Stimulated activated CD4-positive, alpha-beta T cell treated with anti-CD3 and anti-CD28 coated beads, Interleukin-1b, Interleukin-23, amount 100 ng/mL, for 4 hours (primary cell): ENCODE data around the gene MCAT.
"Not testable (repeated sequence)": the region's sequence is repeated elsewhere in the genome, so short reads cannot be mapped to it uniquely, and the experiment has no call there.

Experiments
- DNase-seq, 2 donors: peaks; one replicate each; pipeline ENCODE4 v3.0.0-alpha.2; 2020; ENCODE audit warnings: low read depth in 2 of 2

MCAT gene

DNA sequence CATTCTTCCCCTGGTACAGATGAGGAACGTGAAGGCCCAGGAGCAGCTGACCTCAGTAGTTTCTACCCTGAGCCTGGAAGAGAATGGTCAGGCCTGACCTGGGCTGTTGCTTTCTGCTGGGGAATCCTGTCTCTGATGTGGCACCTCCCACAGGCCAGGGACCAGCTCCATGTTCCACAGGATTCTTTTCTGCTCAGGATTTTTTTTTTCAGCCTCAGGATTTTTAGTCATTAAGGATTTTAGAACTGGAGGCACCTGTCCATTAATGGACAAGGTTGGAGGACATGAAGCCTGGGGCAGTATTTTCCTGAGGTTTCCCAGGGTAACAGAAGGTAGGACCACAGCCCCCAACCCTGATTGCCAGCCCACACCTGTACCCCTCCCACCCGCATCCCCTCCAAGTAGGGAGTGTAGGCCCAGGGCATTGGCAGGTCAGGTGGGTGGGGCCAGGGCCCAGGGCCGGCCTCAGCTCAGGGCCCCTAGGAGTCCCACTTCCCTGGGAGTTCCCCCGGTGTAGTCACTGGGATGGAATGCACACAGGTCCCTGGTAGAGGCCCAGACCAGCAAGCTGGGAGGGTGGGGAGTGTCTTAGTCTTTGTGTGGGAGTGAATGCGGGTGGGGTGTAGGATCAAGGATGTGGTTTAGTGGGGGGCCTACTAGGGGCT lies 16.6 kb downstream of the MCAT start:
- no peak for DNase-seq

DNA sequence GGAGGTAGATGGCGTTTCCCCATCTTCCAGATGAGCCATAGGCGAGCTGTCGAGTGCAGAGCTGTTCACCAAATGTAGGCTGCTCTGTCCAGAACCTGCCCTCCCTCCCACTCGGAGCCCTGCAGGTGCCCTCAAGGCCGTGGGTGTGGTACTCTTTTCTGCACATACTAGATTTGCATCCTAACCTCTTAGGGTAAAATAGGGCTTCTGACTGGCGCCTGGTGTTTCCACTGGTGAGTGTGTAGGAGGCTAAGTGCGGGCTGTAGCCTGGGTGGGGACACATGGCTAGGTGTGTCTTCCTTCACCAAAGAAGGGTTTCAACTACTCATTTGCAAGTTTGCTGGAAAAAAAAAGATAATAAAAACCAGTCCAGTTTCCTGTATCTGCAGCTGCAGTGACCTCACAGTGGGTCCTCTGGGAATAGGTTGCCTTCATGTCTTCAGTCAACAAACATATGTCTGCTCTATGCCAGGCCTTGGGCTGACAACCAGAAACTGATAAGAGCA lies 24.2 kb downstream of the MCAT start:
- DNase-seq = no peak

DNA sequence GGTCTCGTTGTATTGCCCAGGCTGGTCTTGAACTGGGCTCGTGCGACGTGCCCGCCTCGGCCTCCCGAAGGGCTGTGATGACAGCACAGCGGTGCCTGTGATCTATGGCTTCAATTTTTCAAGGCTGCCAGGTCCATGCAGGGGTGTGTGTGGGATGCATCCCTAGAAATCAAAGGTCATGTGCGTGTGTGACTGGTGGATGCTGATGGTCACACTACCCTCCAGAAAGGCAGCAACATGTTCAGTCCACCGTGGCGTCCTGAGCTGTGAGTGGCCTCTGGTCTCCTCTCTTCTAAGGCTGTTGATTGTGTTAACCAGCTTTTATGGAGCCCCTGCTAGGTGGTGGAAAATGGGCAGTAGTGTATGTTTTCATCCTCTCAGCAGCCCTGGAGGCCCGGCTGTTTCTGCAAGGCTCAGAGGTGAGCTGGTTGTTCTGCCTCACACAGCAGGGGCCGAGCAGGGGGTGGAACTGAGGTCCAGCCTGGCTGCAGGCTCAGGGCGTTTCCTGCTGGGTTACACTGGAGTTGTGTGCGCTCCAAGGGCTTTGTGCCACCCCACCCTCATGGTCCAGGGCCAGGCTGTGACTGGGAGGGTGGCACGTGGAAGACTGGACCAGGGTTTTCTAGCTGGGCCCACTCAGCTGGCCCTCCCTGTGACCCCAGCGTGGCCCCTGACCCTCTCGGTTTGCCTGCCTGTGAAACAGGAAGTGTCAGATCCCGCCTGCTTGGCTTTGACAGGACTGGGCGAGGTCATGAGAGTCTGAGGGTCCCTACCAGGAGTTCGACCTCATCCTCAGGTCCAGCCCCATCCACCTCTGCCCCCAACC lies 25.0 kb downstream of the MCAT start:
- DNase-seq = no peak

DNA sequence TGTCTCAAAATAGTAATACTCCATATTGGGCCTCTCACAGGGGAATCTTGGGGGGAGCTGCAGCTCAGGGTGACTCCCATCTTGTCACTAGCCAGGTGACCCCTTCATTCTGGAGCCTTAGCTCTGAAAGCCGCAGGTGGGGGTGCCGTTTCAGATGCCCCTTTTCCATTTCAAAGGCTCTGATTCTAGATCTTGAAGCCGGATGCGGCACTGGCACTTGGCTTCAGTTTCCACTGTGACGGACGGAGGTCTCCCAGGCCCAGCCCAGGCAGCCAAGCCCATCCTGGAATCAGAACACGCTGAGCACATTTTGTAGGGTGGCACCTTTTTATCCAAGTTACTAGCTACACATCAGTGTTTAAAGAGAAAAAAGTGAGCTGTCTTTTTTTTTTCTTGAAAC lies 26.3 kb downstream of the MCAT start:
- DNase-seq = no peak

DNA sequence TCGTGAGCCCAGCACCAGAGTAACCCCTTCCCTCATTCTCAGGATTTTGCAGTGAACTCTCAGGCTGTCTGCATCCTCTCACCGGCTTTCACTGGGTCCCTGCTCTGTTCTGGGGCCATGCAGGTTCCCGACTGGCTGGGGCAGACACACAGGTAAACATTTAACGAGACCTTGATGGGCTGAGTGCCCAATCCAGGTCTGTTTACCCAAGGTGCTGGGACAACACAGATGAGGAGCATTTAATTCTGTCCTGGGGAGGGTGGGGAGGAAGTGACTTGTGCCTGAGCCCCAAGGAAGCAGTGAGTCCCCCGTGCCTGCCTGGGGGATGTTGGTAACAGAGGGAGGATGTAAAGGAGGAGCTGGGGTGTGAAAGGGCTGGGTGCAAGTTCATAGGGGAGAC lies 28.2 kb downstream of the MCAT start:
- no peak for DNase-seq

DNA sequence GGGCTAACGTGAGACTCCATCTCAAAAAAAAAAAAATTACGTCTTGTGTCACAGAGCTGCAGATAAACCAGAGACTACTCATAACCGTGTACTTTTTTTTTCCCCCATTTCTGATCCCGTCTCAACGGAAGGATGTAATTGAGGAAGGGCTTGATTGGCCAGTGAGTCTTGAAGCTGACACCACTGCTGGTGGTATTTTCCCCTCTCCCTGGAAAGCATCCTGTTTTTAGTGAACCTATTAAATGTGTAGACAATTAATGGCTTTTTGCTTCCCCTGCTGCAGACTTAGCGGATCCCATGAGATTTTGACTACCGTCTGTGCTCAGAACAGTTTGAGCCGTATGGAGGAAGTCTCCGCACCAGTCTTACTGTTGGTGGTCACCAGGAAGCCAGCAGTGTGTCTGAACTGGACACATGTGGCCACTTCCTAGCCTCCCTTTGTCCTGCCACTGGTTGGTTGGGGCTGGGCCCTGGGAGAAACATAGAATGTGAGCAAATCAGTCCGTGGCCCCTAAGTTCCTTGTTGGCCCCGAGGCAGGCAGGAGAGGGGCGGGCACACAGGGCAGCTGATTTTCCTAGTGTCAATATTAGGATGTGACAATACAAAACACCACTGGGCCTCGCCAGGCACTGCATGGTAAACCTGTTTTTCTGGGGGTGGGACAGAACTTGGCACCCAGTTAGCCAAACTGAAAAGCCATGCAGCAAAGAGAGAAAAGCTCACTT lies 29.5 kb downstream of the MCAT start:
- DNase-seq = no peak

DNA sequence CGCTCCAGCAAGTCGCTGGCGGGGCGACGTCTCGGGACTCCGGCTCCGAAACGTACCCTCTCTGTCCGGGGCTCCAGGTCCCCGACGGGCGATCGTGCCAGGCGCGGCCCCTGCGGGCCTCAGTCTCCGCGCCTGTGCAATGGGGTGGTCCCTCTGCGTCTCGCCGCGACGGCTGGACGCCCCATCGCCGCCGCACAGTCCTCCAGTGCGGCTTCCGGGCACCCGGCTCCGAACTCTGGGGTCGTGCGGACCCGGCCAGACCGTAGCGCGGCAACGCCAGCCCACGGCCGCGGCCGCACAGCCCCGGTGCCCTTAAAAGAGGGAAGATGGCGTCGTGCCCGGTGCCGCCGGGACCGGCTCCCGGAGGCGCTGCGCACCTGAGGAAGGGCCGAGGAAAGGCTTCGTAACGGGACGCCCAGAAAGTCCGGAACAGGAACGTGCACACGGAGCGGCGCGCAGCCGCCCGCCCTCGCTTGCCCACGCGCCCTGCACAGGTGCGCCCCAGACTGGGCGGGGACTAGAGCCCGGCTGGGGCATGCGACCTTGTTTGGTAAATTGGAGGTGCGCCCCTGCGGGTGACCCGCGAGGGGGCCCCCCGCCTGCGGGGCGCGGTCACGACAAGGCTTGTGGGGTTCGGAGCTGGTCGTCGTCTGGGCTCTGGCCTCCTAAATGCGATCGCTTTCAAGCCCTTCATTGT lies 32.1 kb downstream of the MCAT start:
- peak; percentile 29 to 39 for DNase-seq

DNA sequence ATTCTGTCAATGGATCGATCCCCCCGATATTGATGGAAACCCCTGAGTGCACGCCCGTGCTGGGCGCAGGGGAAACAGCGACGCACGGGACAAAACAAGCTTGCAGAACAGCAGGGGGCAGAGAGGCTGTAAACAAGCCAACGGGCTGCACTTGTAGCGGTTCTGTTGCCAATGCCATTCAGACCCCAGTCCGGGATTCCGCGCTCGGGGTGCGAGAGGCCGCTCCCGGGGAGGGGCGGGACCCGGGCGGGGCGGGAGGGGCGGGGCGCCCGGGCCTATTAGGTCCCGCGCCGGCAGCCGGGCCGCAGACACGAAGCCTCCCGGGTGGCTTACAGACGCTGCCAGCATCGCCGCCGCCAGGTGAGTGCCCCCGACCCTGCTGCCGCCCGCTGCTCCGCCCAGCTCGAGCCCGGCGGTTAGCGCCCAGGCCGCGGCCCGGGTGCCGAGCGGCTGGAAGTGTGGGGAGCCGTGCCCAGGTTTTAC lies 32.7 kb downstream of the MCAT start, which contains the start of gene BIK:
Gene BIK (plus strand): TSS at position 307 of the 483 bp plus-strand sequence. CDS start 13,273 bp downstream, outside the sequence.
- DNase-seq = peak; percentile 16 to 39

DNA sequence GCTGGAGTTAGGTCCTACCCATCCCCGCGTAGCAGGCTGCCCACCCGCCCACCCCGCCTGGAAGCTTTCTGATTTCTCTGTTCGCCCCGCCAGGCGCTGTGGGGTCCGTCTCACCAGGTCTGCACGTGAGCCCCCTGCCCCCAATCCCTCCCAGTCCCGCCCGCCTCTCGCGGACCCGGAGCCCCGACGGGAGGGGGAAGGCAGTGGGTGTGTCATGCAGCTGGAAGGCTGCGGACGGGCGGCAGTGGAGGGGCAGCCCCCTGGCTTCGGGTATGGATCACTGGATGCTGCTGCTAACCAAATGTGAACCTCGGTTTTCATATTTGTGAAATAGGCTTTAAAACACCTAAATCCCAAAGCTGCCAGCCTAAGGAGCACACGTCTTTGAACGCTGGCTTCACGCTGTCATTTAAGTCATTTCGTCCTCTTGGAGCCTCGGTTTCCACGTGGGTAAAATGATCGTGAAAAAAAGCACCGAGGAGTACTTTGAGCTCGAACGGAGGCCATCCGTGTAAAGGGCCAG lies 33.2 kb downstream of the MCAT start:
- DNase-seq = no peak

DNA sequence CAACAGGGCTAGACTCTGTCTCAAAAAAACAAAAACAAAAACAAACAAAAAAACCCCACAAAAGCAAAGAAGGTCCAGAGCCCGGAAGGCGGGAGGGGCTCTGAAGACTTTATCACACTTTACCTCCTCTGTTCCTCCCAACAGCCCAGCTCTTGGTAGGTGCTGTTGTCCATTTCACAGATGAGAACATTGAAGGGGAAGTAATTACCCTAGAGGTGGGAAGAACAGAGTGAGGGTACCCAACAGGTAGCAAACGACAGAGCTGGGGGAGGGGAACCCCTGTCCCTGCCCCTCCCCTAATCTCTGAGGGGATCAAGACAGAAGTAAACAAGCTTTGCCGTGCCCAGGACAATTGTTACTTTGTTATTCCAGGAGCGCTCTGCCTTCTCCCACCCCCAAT lies 33.7 kb downstream of the MCAT start:
- DNase-seq = no peak

DNA sequence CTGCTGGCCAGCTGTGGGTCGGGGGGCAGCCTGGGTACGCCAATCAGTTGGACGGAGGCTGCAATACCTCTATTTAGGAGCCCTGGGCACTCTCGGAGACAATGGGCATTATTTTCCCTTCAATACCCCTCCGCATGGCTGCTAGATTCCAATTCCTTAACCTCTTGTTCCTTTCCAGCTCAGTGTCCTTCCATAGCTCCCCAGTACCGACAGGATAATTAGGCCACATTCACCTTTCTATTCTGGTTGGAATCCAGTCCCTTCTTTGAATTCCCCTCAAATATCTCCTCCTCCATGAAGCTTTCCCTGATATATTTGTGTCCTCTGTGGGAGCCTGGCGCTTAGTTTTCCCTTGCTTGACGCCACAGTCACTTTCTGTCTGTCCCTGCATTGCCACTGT lies 36.9 kb downstream of the MCAT start:
- no peak for DNase-seq

DNA sequence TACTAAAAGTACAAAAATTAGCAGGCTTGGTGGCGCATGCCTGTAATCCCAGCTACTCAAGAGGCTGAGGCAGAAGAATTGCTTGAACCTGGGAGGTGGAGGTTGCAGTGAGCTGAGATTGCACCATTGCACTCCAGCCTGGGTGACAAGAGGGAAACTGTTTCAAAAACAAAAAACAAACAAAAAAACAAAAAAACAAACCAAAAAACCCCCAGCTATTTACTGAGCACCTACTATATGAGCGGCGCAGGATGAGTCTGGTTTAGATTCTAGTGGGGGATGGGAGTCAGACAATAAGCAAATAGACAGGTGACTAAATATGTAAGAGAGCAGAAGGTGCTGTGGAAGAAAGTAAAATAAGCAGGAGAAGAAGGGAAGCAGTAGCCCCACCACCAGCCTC lies 38.2 kb downstream of the MCAT start:
- not testable (repeated sequence) for DNase-seq

DNA sequence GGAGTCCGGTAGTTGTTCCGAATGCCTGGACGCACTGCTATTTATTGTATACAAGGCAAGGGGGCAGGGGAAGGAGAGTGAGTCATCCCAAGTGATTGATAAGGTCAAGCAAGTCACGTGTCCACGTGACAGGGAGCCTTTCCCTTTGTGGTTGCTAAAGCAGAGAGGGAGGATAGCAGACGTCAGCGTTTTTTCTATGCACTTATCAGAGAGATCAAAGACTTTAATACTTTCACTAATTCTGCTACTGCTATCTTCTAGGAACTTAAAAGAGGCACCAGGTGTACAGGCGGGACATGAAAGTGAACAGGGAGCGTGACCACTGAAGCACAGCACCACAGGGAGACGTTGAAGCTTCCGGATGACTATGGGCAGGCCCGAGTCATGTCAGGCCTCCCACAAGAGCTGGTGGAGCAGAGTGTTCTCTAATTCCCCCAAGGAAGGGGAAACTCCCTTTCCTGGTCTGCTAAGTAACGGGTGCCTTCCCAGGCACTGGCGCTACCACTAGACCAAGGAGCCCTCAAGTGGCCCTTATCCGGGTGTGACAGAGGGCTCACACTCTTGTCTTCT lies 39.1 kb downstream of the MCAT start:
- not testable (repeated sequence) for DNase-seq

DNA sequence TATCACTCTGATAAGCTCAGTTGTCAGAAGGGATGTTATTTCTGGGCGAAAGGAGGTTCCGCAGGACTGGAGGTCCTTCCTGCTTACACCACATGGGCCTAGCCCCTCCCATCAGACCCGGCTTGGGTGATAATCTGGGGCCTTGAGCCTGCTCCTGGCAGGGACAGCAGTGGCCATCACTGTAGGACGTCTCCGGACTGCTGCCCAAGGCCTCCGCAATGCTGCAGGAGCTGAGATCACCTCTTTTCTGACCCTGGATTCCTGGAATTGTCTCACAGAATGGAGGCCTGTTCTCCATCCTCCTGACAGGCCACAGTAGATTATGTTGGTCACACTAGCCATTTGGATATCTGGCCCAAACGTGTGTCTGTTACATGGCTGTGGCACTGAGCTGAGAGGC lies 41.9 kb downstream of the MCAT start:
- no peak for DNase-seq

DNA sequence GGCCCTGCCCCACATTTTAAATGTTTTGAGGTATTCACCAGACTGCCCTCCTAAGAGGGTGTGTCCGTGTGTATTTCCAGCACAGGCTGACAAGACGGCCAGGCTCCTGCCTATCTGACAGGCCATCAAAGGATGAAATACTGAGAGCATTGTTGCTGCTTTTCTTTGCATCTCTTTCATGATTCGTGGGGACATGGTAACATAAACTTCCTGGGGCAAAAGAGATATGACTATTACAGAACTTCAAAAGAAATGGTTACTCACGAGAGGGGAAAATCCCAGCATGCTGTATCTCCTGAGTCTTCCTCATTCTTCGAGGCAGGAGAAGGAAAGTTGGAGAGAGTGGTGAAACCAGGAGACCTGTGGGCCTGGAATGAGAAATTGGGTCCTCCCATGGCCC lies 43.0 kb downstream of the MCAT start:
- no peak for DNase-seq

DNA sequence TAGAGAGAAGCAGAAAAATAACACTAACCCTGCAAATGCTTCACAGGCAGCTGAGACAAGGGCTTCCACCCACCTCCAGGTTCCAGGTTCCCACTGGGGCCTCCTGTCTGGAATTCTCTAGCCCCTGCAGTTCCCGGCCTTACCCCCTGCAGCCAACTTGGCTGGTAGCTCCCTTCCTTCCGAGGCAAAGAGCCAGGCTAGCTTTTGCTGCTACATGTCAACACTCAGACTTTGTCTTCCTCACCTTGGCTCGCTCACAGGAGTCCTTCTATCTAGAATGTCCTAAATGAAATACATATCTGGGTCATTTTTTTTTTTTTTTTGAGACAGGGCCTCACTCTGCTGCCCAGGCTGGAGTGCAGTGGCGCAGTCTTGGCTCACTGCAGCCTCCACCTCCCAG lies 44.1 kb downstream of the MCAT start:
- no peak for DNase-seq

DNA sequence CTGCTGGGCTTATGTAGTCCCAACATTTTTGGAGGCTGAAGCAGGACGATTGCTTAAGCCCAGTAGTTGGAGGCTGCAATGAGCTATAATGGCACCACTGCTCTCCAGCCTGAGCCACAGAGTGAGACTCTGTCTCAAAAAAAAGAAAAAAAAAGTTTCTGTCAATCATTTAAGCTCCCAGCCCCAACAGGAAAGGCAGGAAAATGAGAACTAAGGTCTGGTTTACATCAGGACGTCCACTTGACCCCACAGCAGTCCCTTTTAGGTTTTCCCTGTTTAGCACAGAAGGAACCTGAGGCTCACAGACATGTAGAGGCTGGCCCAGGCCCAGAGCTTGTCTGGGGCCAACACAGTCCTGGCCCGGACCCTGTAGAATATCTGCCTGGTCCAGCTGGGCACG lies 44.8 kb downstream of the MCAT start:
- no peak for DNase-seq

DNA sequence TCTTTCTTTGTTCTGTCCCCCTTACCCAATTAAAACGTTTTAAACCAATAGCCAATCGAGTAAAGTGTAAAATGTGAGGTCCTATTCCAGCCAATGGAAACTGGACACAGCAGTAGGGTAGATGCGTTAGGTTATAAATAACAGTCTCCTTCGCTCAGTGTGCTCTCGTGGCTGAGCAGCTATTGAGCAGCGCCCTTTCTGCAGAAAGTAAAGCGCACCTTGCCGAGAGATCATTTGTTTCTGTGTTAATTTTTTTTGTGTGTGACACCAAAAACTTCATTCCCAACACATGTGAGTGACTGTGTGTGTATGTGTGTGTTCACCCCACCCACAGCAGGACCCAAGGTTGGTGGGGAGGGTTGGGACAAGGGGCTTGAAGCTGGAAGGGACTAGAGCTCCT lies 46.8 kb downstream of the MCAT start:
- DNase-seq = no peak

DNA sequence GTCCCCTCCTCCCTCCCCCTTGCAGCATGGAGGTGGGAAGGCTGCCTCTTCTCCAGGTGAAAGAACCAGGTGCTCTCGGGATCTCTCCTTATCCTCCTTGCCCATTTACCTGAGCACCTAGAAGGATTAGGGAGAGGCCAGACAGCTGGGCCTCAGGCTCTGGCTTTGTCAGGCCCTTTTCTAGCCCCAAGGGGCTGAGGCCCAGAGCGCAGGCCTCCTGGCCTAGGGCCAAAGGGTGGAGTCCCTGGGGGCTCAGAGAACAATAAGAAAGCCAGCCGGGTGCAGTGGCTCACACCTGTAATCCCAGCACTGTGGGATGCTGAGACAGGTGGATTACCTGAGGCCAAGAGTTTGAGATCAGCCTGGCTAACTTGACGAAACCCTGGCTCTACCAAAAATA lies 48.6 kb downstream of the MCAT start:
- no peak for DNase-seq

DNA sequence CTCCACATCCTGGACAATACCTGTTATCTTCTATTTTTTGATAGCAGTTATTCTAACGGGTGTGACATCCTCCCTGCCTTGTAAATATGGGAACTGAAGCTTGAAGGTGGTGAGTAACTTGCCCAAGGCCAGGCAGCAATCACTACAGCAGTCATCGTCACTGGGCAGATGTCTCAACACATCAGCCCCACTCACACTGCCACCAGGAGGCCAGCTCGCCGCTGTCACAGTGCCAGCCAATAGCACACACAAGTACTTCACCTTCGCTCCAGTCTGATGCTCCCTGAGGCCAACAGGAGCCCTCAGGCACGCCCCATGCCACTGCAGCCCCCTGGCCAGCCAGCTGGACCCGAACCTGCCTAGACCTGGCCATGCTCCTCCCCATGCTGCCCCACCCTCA lies 49.1 kb downstream of the MCAT start:
- no peak for DNase-seq

DNA sequence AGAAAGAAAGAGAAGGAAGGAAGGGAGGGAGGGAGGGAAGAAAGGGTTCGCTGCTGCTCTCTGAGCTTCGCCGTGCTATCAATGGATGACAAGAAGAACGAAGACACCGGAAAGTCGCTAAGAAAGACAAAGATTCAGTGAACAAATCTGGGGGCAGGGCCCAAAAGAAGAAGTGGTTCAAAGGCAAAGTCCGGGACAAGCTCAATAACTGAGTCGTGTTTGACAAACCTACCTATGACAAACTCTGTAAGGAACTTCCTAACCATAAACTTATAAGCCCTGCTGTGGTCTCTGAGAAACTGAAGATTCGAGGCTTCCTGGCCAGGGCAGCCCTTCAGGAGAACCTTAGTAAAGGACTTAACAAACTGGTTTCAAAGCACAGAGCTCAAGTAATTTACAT lies 51.1 kb downstream of the MCAT start:
- no peak for DNase-seq
